CD14-positive monocyte (primary cell): ENCODE data around the gene BANK1. TPM values are rescaled to one million over a fixed set of nuclear protein-coding genes. Genes with fewer than 3 reads are reported as not detected.

Source experiments
- DNase-seq, 3 donors: peaks; one replicate each; pipeline ENCODE4 v3.0.0-alpha.2; 2011 to 2022
- H2AFZ ChIP-seq: 2 replicates; pipeline ENCODE4 v1.6.0; 2012; ENCODE audit warnings: mild to moderate bottlenecking, low read depth, low read length, inconsistent platforms; ENCODE audit not compliant: insufficient read depth, poor library complexity, severe bottlenecking
- H3K27ac ChIP-seq, 2 donors: 1 replicate in 1 of 2; 2 replicates in 1 of 2; pipeline ENCODE4 v1.5.1; 2012 to 2013; ENCODE audit warnings: low read length in 2 of 2, control low read depth in 1 of 2, inconsistent platforms in 1 of 2, low read depth in 1 of 2, mild to moderate bottlenecking in 1 of 2
- H3K27me3 ChIP-seq, 2 donors: one replicate each; pipeline versions ENCODE4 v1.6.0 to v1.6.1; 2011 to 2013; ENCODE audit warnings: low read length in 2 of 2; ENCODE audit not compliant: control insufficient read depth in 2 of 2, insufficient read depth in 2 of 2
- H3K36me3 ChIP-seq, 2 donors: replicated peaks in 1 of 2; 1 replicate in 1 of 2; 2 replicates in 1 of 2; pipeline versions ENCODE4 v1.5.1 to v1.6.1; 2012 to 2013; ENCODE audit warnings: low read length in 2 of 2, control low read depth in 1 of 2, inconsistent platforms in 1 of 2, mild to moderate bottlenecking in 1 of 2; ENCODE audit not compliant: insufficient read depth in 2 of 2, control insufficient read depth in 1 of 2
- H3K4me1 ChIP-seq, 2 donors: 1 replicate in 1 of 2; 2 replicates in 1 of 2; pipeline versions ENCODE4 v1.5.1 to v1.6.1; 2012 to 2013; ENCODE audit warnings: low read length in 2 of 2, control low read depth in 1 of 2, inconsistent platforms in 1 of 2, mild to moderate bottlenecking in 1 of 2, moderate library complexity in 1 of 2; ENCODE audit not compliant: insufficient read depth in 2 of 2, control insufficient read depth in 1 of 2
- H3K4me2 ChIP-seq: replicated peaks from 2 replicates; pipeline ENCODE3; 2012; ENCODE audit warnings: low read length, moderate library complexity, mild to moderate bottlenecking; ENCODE audit not compliant: poor library complexity, severe bottlenecking; ENCODE audit errors: extremely low read depth
- H3K4me3 ChIP-seq, 3 experiments: fragments of 200-600 bp in 1 of 3; sonication (generic) in 1 of 3; replicated peaks in 1 of 3; 1 replicate in 2 of 3; 2 replicates in 1 of 3; pipeline ENCODE4 v1.5.1; 2011 to 2013; ENCODE audit warnings: low read length in 3 of 3, mild to moderate bottlenecking in 3 of 3, control low read depth in 2 of 3, low read depth in 2 of 3, inconsistent platforms in 1 of 3, moderate library complexity in 1 of 3
- H3K79me2 ChIP-seq: 2 replicates; pipeline ENCODE4 v1.6.0; 2012; ENCODE audit warnings: mild to moderate bottlenecking, control low read depth, inconsistent platforms, low read length, moderate library complexity; ENCODE audit not compliant: insufficient read depth
- H3K9ac ChIP-seq: 2 replicates; pipeline ENCODE4 v1.6.0; 2017; ENCODE audit warnings: low read length, mild to moderate bottlenecking; ENCODE audit not compliant: insufficient read depth, poor library complexity, severe bottlenecking
- H3K9me3 ChIP-seq, 2 donors: replicated peaks in 1 of 2; 1 replicate in 1 of 2; 2 replicates in 1 of 2; pipeline versions ENCODE4 v1.5.1 to v1.6.1; 2012 to 2013; ENCODE audit warnings: low read length in 2 of 2, control low read depth in 1 of 2; ENCODE audit not compliant: control insufficient read depth in 1 of 2, insufficient read depth in 1 of 2
- H4K20me1 ChIP-seq: 2 replicates; pipeline ENCODE4 v1.6.0; 2012; ENCODE audit warnings: mild to moderate bottlenecking, low read length, control low read depth, moderate library complexity; ENCODE audit not compliant: insufficient read depth
- H3K27ac Mint-ChIP-seq, 7 donors: one replicate each; pipeline ENCODE4 v1.8.0; 2020; ENCODE audit warnings: mild to moderate bottlenecking in 7 of 7, mixed read lengths in 7 of 7, moderate library complexity in 6 of 7, inconsistent platforms in 2 of 7
- H3K27me3 Mint-ChIP-seq, 3 donors: one replicate each; pipeline ENCODE4 v1.8.0; 2021 to 2022; ENCODE audit warnings: low read depth in 3 of 3, mild to moderate bottlenecking in 3 of 3, mixed read lengths in 3 of 3, moderate library complexity in 3 of 3, inconsistent platforms in 1 of 3
- H3K36me3 Mint-ChIP-seq, 2 donors: one replicate each; pipeline ENCODE4 v1.8.0; 2020; ENCODE audit warnings: mixed read lengths in 2 of 2, inconsistent platforms in 1 of 2, mild to moderate bottlenecking in 1 of 2
- H3K4me1 Mint-ChIP-seq: one replicate; pipeline ENCODE4 v1.8.0; 2020; ENCODE audit warnings: mild to moderate bottlenecking, mixed read lengths
- H3K4me3 Mint-ChIP-seq, 2 donors: one replicate each; pipeline ENCODE4 v1.8.0; 2020; ENCODE audit warnings: mild to moderate bottlenecking in 2 of 2, mixed read lengths in 2 of 2, moderate library complexity in 1 of 2
- H3K9me3 Mint-ChIP-seq, 7 donors: one replicate each; pipeline ENCODE4 v1.8.0; 2020 to 2022; ENCODE audit warnings: mixed read lengths in 7 of 7, mild to moderate bottlenecking in 6 of 7, moderate library complexity in 6 of 7, inconsistent platforms in 2 of 7
- WGBS: methylation state at CpG from one replicate; pipeline ENCODE4 v1.1.5; 2013; ENCODE audit warnings: missing lambda C conversion rate; ENCODE audit not compliant: insufficient coverage; 5-methylcytosine and 5-hydroxymethylcytosine counted together
- intact Hi-C, 2 donors: fragments of 100-400 bp; cut with micrococcal nuclease; formaldehyde crosslinking; loops; one replicate each; pipeline versions ENCODE4 v1.15.0 to v1.15.1; 2023
- polyA plus RNA-seq, 3 donors: library from polyadenylated mRNA; depleted of rRNA in 1 of 3; unstranded in 2 of 3; stranded (reverse) in 1 of 3; fragments of 300-500 nt in 2 of 3; fragments of >200 nt in 1 of 3; fragmentation: Illumina TruSeq in 2 of 3; gene quantifications; 1 replicate in 2 of 3; 2 replicates in 1 of 3; pipeline ENCODE4 v1.2.3, GENCODE V29; 2012 to 2021
- TF ChIP-seq, protein P1 (sequence below): fragments of 200-600 bp; IDR thresholded peaks from one replicate; pipeline ENCODE4 v1.8.0; 2022; ENCODE audit warnings: antibody characterized with exemption, mild to moderate bottlenecking

BANK1 gene
- polyA plus RNA-seq, 3 donors, result 2.6 to 5.2 (median 2.9) TPM

GRCh38 chr4:101756181-101756580 lies 34.3 kb upstream of the BANK1 start:
- no peak overlapping the region for H3K4me3 Mint-ChIP-seq
- TF ChIP-seq, protein P1, sequence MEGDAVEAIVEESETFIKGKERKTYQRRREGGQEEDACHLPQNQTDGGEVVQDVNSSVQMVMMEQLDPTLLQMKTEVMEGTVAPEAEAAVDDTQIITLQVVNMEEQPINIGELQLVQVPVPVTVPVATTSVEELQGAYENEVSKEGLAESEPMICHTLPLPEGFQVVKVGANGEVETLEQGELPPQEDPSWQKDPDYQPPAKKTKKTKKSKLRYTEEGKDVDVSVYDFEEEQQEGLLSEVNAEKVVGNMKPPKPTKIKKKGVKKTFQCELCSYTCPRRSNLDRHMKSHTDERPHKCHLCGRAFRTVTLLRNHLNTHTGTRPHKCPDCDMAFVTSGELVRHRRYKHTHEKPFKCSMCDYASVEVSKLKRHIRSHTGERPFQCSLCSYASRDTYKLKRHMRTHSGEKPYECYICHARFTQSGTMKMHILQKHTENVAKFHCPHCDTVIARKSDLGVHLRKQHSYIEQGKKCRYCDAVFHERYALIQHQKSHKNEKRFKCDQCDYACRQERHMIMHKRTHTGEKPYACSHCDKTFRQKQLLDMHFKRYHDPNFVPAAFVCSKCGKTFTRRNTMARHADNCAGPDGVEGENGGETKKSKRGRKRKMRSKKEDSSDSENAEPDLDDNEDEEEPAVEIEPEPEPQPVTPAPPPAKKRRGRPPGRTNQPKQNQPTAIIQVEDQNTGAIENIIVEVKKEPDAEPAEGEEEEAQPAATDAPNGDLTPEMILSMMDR, result no peak
- no peaks in the 10 kb centered on the region for H3K4me1 ChIP-seq
- H3K36me3 Mint-ChIP-seq, result no peaks in the 10 kb centered on the region
- H3K9me3 Mint-ChIP-seq, result peaks cover 2 to 6% (median 4%) of the 10 kb centered on the region in 7 donors
- no peak overlapping the region for H2AFZ ChIP-seq
- H3K4me3 ChIP-seq, result no peak overlapping the region
- H3K27me3 ChIP-seq, result no peaks in the 10 kb centered on the region
- no peaks in the 10 kb centered on the region for H3K27me3 Mint-ChIP-seq
- no peaks in the 10 kb centered on the region for H3K36me3 ChIP-seq
- H3K4me1 Mint-ChIP-seq, result no peaks in the 10 kb centered on the region
- no peaks in the 10 kb centered on the region for H3K9me3 ChIP-seq
- H3K79me2 ChIP-seq, result no peaks in the 10 kb centered on the region
- DNase-seq, result no peak
- no peak overlapping the region for H3K9ac ChIP-seq
- no peak overlapping the region for H3K27ac ChIP-seq
- H3K4me2 ChIP-seq, result no peak overlapping the region
- WGBS, result no CpG with 5 or more reads among the region's 2 CpGs
- H4K20me1 ChIP-seq, result no peaks in the 10 kb centered on the region
- intact Hi-C loops, result no loop called here
- H3K27ac Mint-ChIP-seq, result no peak overlapping the region

- Histone ChIP-seq H3K27me3 (no peaks in the 10 kb centered on the region), H3K9ac (no peak overlapping the region), H3K4me3 (no peak overlapping the region), H3K36me3 (no peaks in the 10 kb centered on the region), H4K20me1 (no peaks in the 10 kb centered on the region), H3K27ac (no peak overlapping the region), H2AFZ (no peak overlapping the region), H3K79me2 (no peaks in the 10 kb centered on the region), H3K9me3 (no peaks in the 10 kb centered on the region), H3K4me1 (no peaks in the 10 kb centered on the region), H3K4me2 (no peak overlapping the region)
- intact Hi-C loops, result no loop called here
- H3K27me3 Mint-ChIP-seq, result no peaks in the 10 kb centered on the region
- no peak overlapping the region for H3K27ac Mint-ChIP-seq
- DNase-seq, result no peak
- TF ChIP-seq, protein P1, result no peak
- no peak overlapping the region for H3K4me3 Mint-ChIP-seq
- no peaks in the 10 kb centered on the region for H3K4me1 Mint-ChIP-seq
- H3K9me3 Mint-ChIP-seq, result peaks cover 0 to 6% (median 0%) of the 10 kb centered on the region in 7 donors
- no CpG with 5 or more reads among the region's 1 CpG for WGBS
- no peaks in the 10 kb centered on the region for H3K36me3 Mint-ChIP-seq
These were observed 29.1 kb upstream of the BANK1 start for GRCh38 chr4:101761405-101761804.
